ENCODE measurements around the gene KIAA1755.

KIAA1755 gene

GRCh38 chr20:38226553-38226952, 34.0 kb downstream of the KIAA1755 start:
- Histone ChIP-seq H3K4me3 (ENCODE audit: insufficient read depth, low read length, poor library complexity, severe bottlenecking) (no peak overlapping the region), H3K79me2 (ENCODE audit: insufficient read depth, low read length) (no peaks in the 10 kb centered on the region), H3K4me2 (ENCODE audit: low read depth, low read length, poor library complexity, severe bottlenecking) (no peak overlapping the region), H3K36me3 (ENCODE audit: low read length) (no peaks in the 10 kb centered on the region), H3K27me3 (ENCODE audit: low read length) (no peaks in the 10 kb centered on the region), H3K27ac (ENCODE audit: low read depth, low read length) (no peak overlapping the region), H4K20me1 (ENCODE audit: low read depth, low read length) (no peaks in the 10 kb centered on the region), H2AFZ (ENCODE audit: low read depth, low read length, severe bottlenecking) (no peak overlapping the region), H3F3A (ENCODE audit: insufficient read depth) (no peaks in the 10 kb centered on the region), H3K9me2 (replicated peaks; ENCODE audit: insufficient read depth, low read length) (no peaks in the 10 kb centered on the region), H3K9me3 (ENCODE audit: insufficient read depth, low read length) (no peaks in the 10 kb centered on the region), H3K9ac (ENCODE audit: low read length) (no peak overlapping the region)
- TF ChIP-seq CTCF (IDR thresholded peaks at IDR 0.05; ENCODE audit: insufficient read depth, low read length, poor library complexity, severe bottlenecking) (no peak), EZH2phosphoT487 (conservative IDR thresholded peaks at IDR 0.05; ENCODE audit: low read length) (no peak)

DNA sequence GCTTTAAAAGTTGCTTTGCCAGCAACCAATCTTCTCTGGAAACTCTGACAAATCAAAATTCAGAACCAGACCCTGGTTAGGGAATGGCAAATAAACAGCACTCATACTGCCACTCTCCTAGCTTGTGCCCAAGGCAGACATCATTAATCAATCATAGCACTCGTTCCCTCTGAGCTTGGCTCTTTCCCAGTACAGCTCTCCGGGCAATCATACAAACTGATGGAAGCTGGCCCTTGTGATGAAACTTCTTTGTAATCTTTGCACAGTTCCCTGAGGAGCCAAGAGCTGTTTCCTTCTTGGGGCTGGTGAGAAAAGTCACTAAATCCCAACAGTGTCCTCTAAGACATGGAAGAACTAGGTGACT, 34.7 kb downstream of the KIAA1755 start:
- Histone ChIP-seq H3K79me2 (ENCODE audit: insufficient read depth, low read length) (no peaks in the 10 kb centered on the region), H3K9me3 (ENCODE audit: insufficient read depth, low read length) (no peaks in the 10 kb centered on the region), H3K4me2 (ENCODE audit: low read depth, low read length, poor library complexity, severe bottlenecking) (no peak overlapping the region), H3K4me3 (ENCODE audit: insufficient read depth, low read length, poor library complexity, severe bottlenecking) (no peak overlapping the region), H4K20me1 (ENCODE audit: low read depth, low read length) (no peaks in the 10 kb centered on the region), H3K27me3 (ENCODE audit: low read length) (no peaks in the 10 kb centered on the region), H3K27ac (ENCODE audit: low read depth, low read length) (no peak overlapping the region), H3K36me3 (ENCODE audit: low read length) (no peaks in the 10 kb centered on the region), H3K9me2 (replicated peaks; ENCODE audit: insufficient read depth, low read length) (no peaks in the 10 kb centered on the region), H3K9ac (ENCODE audit: low read length) (no peak overlapping the region), H3F3A (ENCODE audit: insufficient read depth) (no peaks in the 10 kb centered on the region), H2AFZ (ENCODE audit: low read depth, low read length, severe bottlenecking) (no peak overlapping the region)
- no peak for TF ChIP-seq EZH2phosphoT487 (conservative IDR thresholded peaks at IDR 0.05; ENCODE audit: low read length)
- TF ChIP-seq CTCF (IDR thresholded peaks at IDR 0.05; ENCODE audit: insufficient read depth, low read length, poor library complexity, severe bottlenecking): no peak

DNA sequence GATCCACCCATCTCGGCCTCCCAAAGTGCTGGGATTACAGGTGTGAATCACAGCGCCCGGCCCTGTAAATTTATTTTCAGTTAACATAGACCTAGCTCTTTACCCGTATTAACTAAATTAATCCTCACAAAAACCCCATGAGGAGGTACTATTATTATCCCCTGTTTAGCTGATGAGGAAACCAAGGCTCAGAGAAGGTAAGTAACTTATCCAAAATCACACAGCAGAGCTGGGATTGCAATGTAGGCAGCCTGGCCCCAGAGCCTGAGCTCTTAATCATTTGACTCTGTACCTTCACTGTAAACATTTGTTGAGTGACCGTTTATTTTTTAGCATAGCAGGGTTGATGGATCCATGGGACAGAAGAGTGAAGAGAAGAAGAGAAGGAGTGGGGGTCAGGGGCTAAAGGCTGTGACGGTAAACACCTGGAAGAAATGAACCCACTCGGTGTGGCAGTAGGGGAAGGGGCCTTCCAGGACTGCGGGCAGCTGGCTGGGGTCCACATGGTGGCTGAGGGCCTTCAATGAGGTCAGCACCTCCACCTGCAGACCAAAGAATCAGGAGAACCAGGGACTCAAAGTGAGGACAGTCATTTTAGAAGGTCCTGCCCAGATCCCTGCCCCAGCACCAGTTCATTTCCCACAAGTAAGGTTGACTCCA, 35.2 kb downstream of the KIAA1755 start:
- no peaks in the 10 kb centered on the region for H3K9me2 ChIP-seq (replicated peaks; ENCODE audit: insufficient read depth, low read length)
- H3K27me3 ChIP-seq (ENCODE audit: low read length): no peaks in the 10 kb centered on the region
- no peaks in the 10 kb centered on the region for H3K79me2 ChIP-seq (ENCODE audit: insufficient read depth, low read length)
- no peak overlapping the region for H3K27ac ChIP-seq (ENCODE audit: low read depth, low read length)
- H3F3A ChIP-seq (ENCODE audit: insufficient read depth): no peaks in the 10 kb centered on the region
- H3K9me3 ChIP-seq (ENCODE audit: insufficient read depth, low read length): no peaks in the 10 kb centered on the region
- no peak overlapping the region for H3K4me3 ChIP-seq (ENCODE audit: insufficient read depth, low read length, poor library complexity, severe bottlenecking)
- H2AFZ ChIP-seq (ENCODE audit: low read depth, low read length, severe bottlenecking): no peak overlapping the region
- no peaks in the 10 kb centered on the region for H3K36me3 ChIP-seq (ENCODE audit: low read length)
- no peak overlapping the region for H3K4me2 ChIP-seq (ENCODE audit: low read depth, low read length, poor library complexity, severe bottlenecking)
- H4K20me1 ChIP-seq (ENCODE audit: low read depth, low read length): no peaks in the 10 kb centered on the region
- no peak overlapping the region for H3K9ac ChIP-seq (ENCODE audit: low read length)
- TF ChIP-seq CTCF (IDR thresholded peaks at IDR 0.05; ENCODE audit: insufficient read depth, low read length, poor library complexity, severe bottlenecking): no peak
- no peak for TF ChIP-seq EZH2phosphoT487 (conservative IDR thresholded peaks at IDR 0.05; ENCODE audit: low read length)

All from SU-DHL-6 (cell line).